GM21423 (cell line): ENCODE results near the gene ITPA.

ENCODE experiments used
- ATAC-seq: cut with Tn5 transposase; IDR thresholded peaks from one replicate; pipeline ENCODE4 v1.9.1; 2021; ENCODE audit warnings: mild to moderate bottlenecking, moderate library complexity; ENCODE audit not compliant: unreplicated experiment

Gene ITPA

GRCh38 chr20:3226864-3227263, 17.6 kb downstream of the ITPA start:
- ATAC-seq, result no peak

GRCh38 chr20:3227506-3227905, 18.2 kb downstream of the ITPA start:
- ATAC-seq, result no peak

GRCh38 chr20:3227936-3228749, 18.8 kb downstream of the ITPA start:
- ATAC-seq, result no peak

- ATAC-seq, result no peak
These were observed 19.4 kb downstream of the ITPA start for GRCh38 chr20:3228750-3229032.

- ATAC-seq, result no peak
These were observed 19.9 kb downstream of the ITPA start for GRCh38 chr20:3229158-3229557.

- ATAC-seq, result no peak
These were observed 20.5 kb downstream of the ITPA start for GRCh38 chr20:3229798-3230197.

GRCh38 chr20:3231116-3231515, 21.8 kb downstream of the ITPA start:
- ATAC-seq, result no peak

- no peak for ATAC-seq
These were observed 22.7 kb downstream of the ITPA start for GRCh38 chr20:3231889-3232588.

- ATAC-seq, result no peak
These were observed 24.1 kb downstream of the ITPA start for GRCh38 chr20:3233131-3233990.

GRCh38 chr20:3233991-3234498, 24.7 kb downstream of the ITPA start:
- no peak for ATAC-seq

GRCh38 chr20:3235666-3236324, 26.5 kb downstream of the ITPA start:
- ATAC-seq, result no peak

- no peak for ATAC-seq
These were observed 28.0 kb downstream of the ITPA start for GRCh38 chr20:3237011-3237957.

GRCh38 chr20:3237958-3238615, 28.8 kb downstream of the ITPA start:
- no peak for ATAC-seq

GRCh38 chr20:3238616-3239025, 29.3 kb downstream of the ITPA start:
- ATAC-seq, result no peak

- no peak for ATAC-seq
These were observed 29.9 kb downstream of the ITPA start, which contains the start of gene SLC4A11 for GRCh38 chr20:3239026-3239866. TSS of gene SLC4A11 (minus strand) at chr20:3239190. CDS start at chr20:3239137, 53 bp downstream.

- ATAC-seq, result no peak
These were observed 30.8 kb downstream of the ITPA start for GRCh38 chr20:3239867-3240775.

GRCh38 chr20:3240776-3241363, 31.6 kb downstream of the ITPA start:
- ATAC-seq, result no peak
